HCT116 (cell line): Measurements from ENCODE around the gene PRCP. TPM values are rescaled to one million over a fixed set of nuclear protein-coding genes. Genes with fewer than 3 reads are reported as not detected.

ENCODE experiments used
- ATAC-seq: fragments of 200-7000 bp; cut with Tn5 transposase; 2 replicates; pipeline ENCODE4 v1.9.1; 2020; ENCODE audit warnings: mild to moderate bottlenecking, moderate library complexity
- BruUV-seq: library from RNA; stranded (reverse); fragments of 400-500 nt; replicated peaks from 2 replicates; lab custom pipeline; 2021; lab: Mats Ljungman, UMichigan
- CTCF ChIA-PET: fragments of 300-600 bp; sonication (Branson Sonifier 250); formaldehyde crosslinking; loops from one replicate; lab custom pipeline; 2021; ENCODE audit warnings: antibody characterized with exemption; lab: Charles Lee
- POLR2A ChIA-PET: fragments of 300-600, 350-600 bp; sonication (Branson Sonifier 250); formaldehyde crosslinking; loops from one replicate; lab custom pipeline; 2021; ENCODE audit warnings: antibody characterized with exemption; lab: Charles Lee
- RAD21 ChIA-PET, 2 experiments: fragments of 300-600 bp; sonication (Branson Sonifier 250); formaldehyde crosslinking; loops; one replicate each; lab custom pipeline; 2023; ENCODE audit warnings: low total read pairs in 2 of 2; ENCODE audit not compliant: uncharacterized antibody in 2 of 2, unreplicated experiment in 2 of 2, low non-redundant PET in 1 of 2; lab: Charles Lee
- DNase-seq: peaks from one replicate; pipeline ENCODE4 v3.0.0-alpha.2; 2010; ENCODE audit warnings: low read depth, low spot score
- H2AFZ ChIP-seq: fragments of 200-600 bp; shearing (Covaris generic), sonication (generic); 2 replicates; pipeline ENCODE4 v1.6.1; 2017; ENCODE audit warnings: low read depth, mixed run types, mixed read lengths, antibody characterized with exemption, low read length; ENCODE audit not compliant: poor library complexity, severe bottlenecking
- H3K27ac ChIP-seq: 2 replicates; pipeline ENCODE4 v1.5.1; 2012; ENCODE audit warnings: low read depth, low read length
- H3K27me3 ChIP-seq: fragments of 200-600 bp; sonication (generic); 2 replicates; pipeline ENCODE4 v1.6.1; 2016; ENCODE audit warnings: mixed run types, low read length, mixed read lengths; ENCODE audit not compliant: insufficient read depth
- H3K36me3 ChIP-seq, 2 experiments: fragments of 200-500 bp in 1 of 2; fragments of 200-600 bp in 1 of 2; sonication (Bioruptor generic) in 1 of 2; sonication (generic) in 1 of 2; 2 replicates each; pipeline versions ENCODE4 v1.5.1 to v1.6.1; 2014 to 2016; ENCODE audit warnings: low read length in 2 of 2, inconsistent platforms in 1 of 2, mixed read lengths in 1 of 2, mixed run types in 1 of 2; ENCODE audit not compliant: insufficient read depth in 2 of 2, control insufficient read depth in 1 of 2
- H3K4me1 ChIP-seq, 2 experiments: fragments of 200-600 bp in 1 of 2; sonication (generic) in 1 of 2; 2 replicates each; pipeline versions ENCODE4 v1.5.1 to v1.6.1; 2012 to 2017; ENCODE audit warnings: low read length in 2 of 2, inconsistent platforms in 1 of 2, mild to moderate bottlenecking in 1 of 2, mixed read lengths in 1 of 2, mixed run types in 1 of 2, moderate library complexity in 1 of 2; ENCODE audit not compliant: insufficient read depth in 2 of 2, control insufficient read depth in 1 of 2
- H3K4me2 ChIP-seq: fragments of 200-600 bp; sonication (generic); 2 replicates; pipeline ENCODE4 v1.6.1; 2017; ENCODE audit warnings: mixed run types, low read length, mixed read lengths
- H3K4me3 ChIP-seq, 2 experiments: fragments of 200-600 bp in 1 of 2; sonication (generic) in 1 of 2; replicated peaks in 1 of 2; 2 replicates each; pipeline ENCODE4 v1.5.1; 2011 to 2016; ENCODE audit warnings: low read length in 2 of 2, control low read depth in 1 of 2, low read depth in 1 of 2, mild to moderate bottlenecking in 1 of 2, mixed read lengths in 1 of 2, mixed run types in 1 of 2
- H3K79me2 ChIP-seq: fragments of 200-600 bp; sonication (generic); 2 replicates; pipeline ENCODE4 v1.6.1; 2017; ENCODE audit warnings: mild to moderate bottlenecking, mixed run types, low read length, moderate library complexity, mixed read lengths; ENCODE audit not compliant: insufficient read depth
- H3K9ac ChIP-seq: fragments of 200-600 bp; sonication (generic); 2 replicates; pipeline ENCODE4 v1.6.1; 2016; ENCODE audit warnings: low read length, mixed read lengths
- H3K9me2 ChIP-seq: fragments of 200-600 bp; sonication (generic), shearing (Covaris generic); 2 replicates; pipeline ENCODE4 v1.6.1; 2017; ENCODE audit warnings: mixed run types, mild to moderate bottlenecking, moderate library complexity; ENCODE audit not compliant: insufficient read depth
- H3K9me3 ChIP-seq, 2 experiments: fragments of 200-500 bp in 1 of 2; fragments of 200-600 bp in 1 of 2; sonication (Bioruptor generic) in 1 of 2; sonication (generic) in 1 of 2; 2 replicates each; pipeline ENCODE4 v1.6.1; 2014 to 2017; ENCODE audit warnings: low read length in 2 of 2, mixed read lengths in 2 of 2, inconsistent platforms in 1 of 2, low read depth in 1 of 2, mild to moderate bottlenecking in 1 of 2, mixed run types in 1 of 2, moderate library complexity in 1 of 2; ENCODE audit not compliant: control insufficient read depth in 1 of 2, insufficient read depth in 1 of 2
- H4K20me1 ChIP-seq: fragments of 200-600 bp; sonication (generic), shearing (Covaris generic); 2 replicates; pipeline ENCODE4 v1.6.1; 2017; ENCODE audit warnings: mixed run types, mild to moderate bottlenecking, moderate library complexity; ENCODE audit not compliant: insufficient read depth
- CBX3 ChIP-seq: IDR thresholded peaks from 2 replicates; pipeline ENCODE4 v1.6.1; 2012; ENCODE audit warnings: low read depth
- CEBPB ChIP-seq: IDR thresholded peaks from 2 replicates; pipeline ENCODE4 v1.6.1; 2012; ENCODE audit warnings: low read depth
- EGR1 ChIP-seq: IDR thresholded peaks from 2 replicates; pipeline ENCODE4 v1.6.1; 2012; ENCODE audit warnings: low read depth
- ELF1 ChIP-seq: IDR thresholded peaks from 2 replicates; pipeline ENCODE4 v1.6.1; 2012; ENCODE audit warnings: low read depth, borderline replicate concordance
- EZH2 ChIP-seq: fragments of 200-600 bp; sonication (generic); IDR thresholded peaks from 2 replicates; pipeline ENCODE4 v1.6.1; 2017; ENCODE audit warnings: antibody characterized with exemption, mixed run types
- FOSL1 ChIP-seq: IDR thresholded peaks from 2 replicates; pipeline ENCODE4 v1.6.1; 2012; ENCODE audit warnings: low read depth
- POLR2AphosphoS5 ChIP-seq: IDR thresholded peaks from 2 replicates; pipeline ENCODE4 v1.6.1; 2011; ENCODE audit warnings: mild to moderate bottlenecking, low read depth, low read length, moderate library complexity
- RAD21 ChIP-seq: IDR thresholded peaks from 2 replicates; pipeline ENCODE4 v1.6.1; 2012; ENCODE audit warnings: low read depth, mild to moderate bottlenecking
- SIN3A ChIP-seq: IDR thresholded peaks from 2 replicates; pipeline ENCODE4 v1.6.1; 2012; ENCODE audit warnings: low read depth
- SP1 ChIP-seq: IDR thresholded peaks from 2 replicates; pipeline ENCODE4 v1.6.1; 2012; ENCODE audit warnings: low read depth
- SRF ChIP-seq: IDR thresholded peaks from 2 replicates; pipeline ENCODE4 v1.6.1; 2012; ENCODE audit warnings: low read depth
- TCF7L2 ChIP-seq: IDR thresholded peaks from 2 replicates; pipeline ENCODE4 v1.7.0; 2011; ENCODE audit warnings: borderline replicate concordance, inconsistent platforms; ENCODE audit not compliant: insufficient read depth, insufficient read length; ENCODE audit errors: extremely low read depth
- YY1 ChIP-seq: IDR thresholded peaks from 2 replicates; pipeline ENCODE4 v1.6.1; 2011; ENCODE audit warnings: low read length, low read depth, moderate library complexity, mild to moderate bottlenecking; ENCODE audit not compliant: insufficient replicate concordance; ENCODE audit errors: extremely low read depth
- ZNF274 ChIP-seq: fragments of 200-500 bp; sonication (Bioruptor generic); IDR thresholded peaks from 2 replicates; pipeline ENCODE4 v1.6.1; 2014; ENCODE audit warnings: mild to moderate bottlenecking, low read depth, low read length, inconsistent platforms
- intact Hi-C: fragments of 100-400 bp; cut with micrococcal nuclease; formaldehyde crosslinking; loops from 2 replicates; pipeline ENCODE4 v1.10.0; 2022
- total RNA-seq: library from RNA; stranded (reverse); gene quantifications from one replicate; pipeline ENCODE4 v1.2.1, GENCODE V29; 2021; ENCODE audit not compliant: unreplicated experiment
- TF ChIP-seq, protein P1 (sequence below), 3 experiments: fragments of 200-600 bp in 1 of 3; sonication (generic) in 1 of 3; IDR thresholded peaks in 2 of 3; conservative IDR thresholded peaks in 1 of 3; 2 replicates each; pipeline ENCODE4 v1.5.1; 2012 to 2017; ENCODE audit warnings: low read depth in 2 of 3, low read length in 2 of 3, antibody characterized with exemption in 1 of 3, borderline replicate concordance in 1 of 3, control low read depth in 1 of 3, mild to moderate bottlenecking in 1 of 3, mixed read lengths in 1 of 3, mixed run types in 1 of 3, moderate library complexity in 1 of 3; ENCODE audit not compliant: insufficient read depth in 1 of 3
- TF ChIP-seq, protein P2 (sequence below): IDR thresholded peaks from 2 replicates; pipeline ENCODE4 v1.6.1; 2012
- TF ChIP-seq, protein P3 (sequence below): IDR thresholded peaks from 2 replicates; pipeline ENCODE4 v1.6.1; 2012
- TF ChIP-seq, protein P4 (sequence below): IDR thresholded peaks from 2 replicates; pipeline ENCODE4 v1.6.1; 2012; ENCODE audit warnings: low read depth

Gene PRCP
- total RNA-seq, 1 experiment from 2014 or later, result 50.0 TPM

DNA sequence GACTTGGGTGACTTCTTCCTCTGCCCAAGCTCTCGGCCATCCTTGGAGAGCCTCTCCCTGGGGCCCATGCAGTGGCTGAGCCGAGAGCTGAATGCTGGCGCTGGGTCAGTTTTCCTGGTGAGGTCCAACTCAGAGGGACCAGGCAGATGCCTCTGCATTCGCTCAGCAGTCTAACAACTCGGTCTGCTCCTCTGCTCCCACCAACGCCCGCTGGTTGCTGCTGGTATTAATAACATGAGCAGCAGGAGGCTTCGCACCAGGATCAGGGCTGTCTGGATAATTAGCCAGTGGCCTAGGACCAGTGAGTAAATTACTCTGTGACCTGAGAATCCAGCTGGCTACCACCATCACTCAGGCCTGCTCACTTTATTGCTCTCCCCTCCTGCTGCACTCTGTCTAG lies 88.9 kb downstream of the PRCP start (continued):
- TF ChIP-seq, protein P1, sequence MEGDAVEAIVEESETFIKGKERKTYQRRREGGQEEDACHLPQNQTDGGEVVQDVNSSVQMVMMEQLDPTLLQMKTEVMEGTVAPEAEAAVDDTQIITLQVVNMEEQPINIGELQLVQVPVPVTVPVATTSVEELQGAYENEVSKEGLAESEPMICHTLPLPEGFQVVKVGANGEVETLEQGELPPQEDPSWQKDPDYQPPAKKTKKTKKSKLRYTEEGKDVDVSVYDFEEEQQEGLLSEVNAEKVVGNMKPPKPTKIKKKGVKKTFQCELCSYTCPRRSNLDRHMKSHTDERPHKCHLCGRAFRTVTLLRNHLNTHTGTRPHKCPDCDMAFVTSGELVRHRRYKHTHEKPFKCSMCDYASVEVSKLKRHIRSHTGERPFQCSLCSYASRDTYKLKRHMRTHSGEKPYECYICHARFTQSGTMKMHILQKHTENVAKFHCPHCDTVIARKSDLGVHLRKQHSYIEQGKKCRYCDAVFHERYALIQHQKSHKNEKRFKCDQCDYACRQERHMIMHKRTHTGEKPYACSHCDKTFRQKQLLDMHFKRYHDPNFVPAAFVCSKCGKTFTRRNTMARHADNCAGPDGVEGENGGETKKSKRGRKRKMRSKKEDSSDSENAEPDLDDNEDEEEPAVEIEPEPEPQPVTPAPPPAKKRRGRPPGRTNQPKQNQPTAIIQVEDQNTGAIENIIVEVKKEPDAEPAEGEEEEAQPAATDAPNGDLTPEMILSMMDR (IDR thresholded peaks at IDR 0.05 in 2 of 3, conservative IDR thresholded peaks at IDR 0.05 in 1 of 3; ENCODE audit: borderline replicate concordance in 1 of 3, insufficient read depth in 1 of 3, low read depth in 2 of 3, low read length in 2 of 3), result no peak
- TF ChIP-seq POLR2AphosphoS5, result no peak

DNA sequence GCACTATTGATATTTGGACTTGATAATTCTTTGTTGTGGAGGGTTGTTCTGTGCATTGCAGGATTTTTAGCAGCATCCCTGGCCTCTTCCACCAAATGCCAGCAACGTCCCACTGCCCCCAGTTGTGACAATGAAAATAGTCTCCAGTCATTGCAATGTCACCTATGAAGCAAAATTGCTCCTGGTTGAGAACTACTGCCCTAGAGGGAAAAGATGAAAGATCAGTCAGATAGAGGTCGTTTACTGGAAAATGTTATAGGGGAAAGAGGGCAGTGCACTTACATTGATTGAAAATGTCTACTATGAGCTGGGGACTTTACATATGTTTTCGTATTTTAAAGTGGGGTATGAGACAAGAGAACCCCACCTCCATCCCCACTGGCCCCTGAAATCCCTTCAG lies 89.5 kb downstream of the PRCP start:
- Histone ChIP-seq H3K79me2 (no peaks in the 10 kb centered on the region), H4K20me1 (no peaks in the 10 kb centered on the region; the same call in 1 of the 2 replicates), H3K4me1 (no peaks in the 10 kb centered on the region), H3K9me3 (no peaks in the 10 kb centered on the region), H3K27me3 (peaks cover 62% of the 10 kb centered on the region), H3K36me3 (no peaks in the 10 kb centered on the region), H2AFZ (no peak overlapping the region), H3K9me2 (no peaks in the 10 kb centered on the region), H3K27ac (no peak overlapping the region), H3K9ac (no peak overlapping the region), H3K4me2 (no peak overlapping the region), H3K4me3 (no peak overlapping the region)
- no TSS peak for BruUV-seq
- ChIA-PET RAD21 (no interaction called here), CTCF (no interaction called here), POLR2A (no interaction called here)
- ATAC-seq (no peak), DNase-seq (no peak)
- TF ChIP-seq, protein P2, sequence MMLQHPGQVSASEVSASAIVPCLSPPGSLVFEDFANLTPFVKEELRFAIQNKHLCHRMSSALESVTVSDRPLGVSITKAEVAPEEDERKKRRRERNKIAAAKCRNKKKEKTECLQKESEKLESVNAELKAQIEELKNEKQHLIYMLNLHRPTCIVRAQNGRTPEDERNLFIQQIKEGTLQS, result no peak
- TF ChIP-seq, protein P3, sequence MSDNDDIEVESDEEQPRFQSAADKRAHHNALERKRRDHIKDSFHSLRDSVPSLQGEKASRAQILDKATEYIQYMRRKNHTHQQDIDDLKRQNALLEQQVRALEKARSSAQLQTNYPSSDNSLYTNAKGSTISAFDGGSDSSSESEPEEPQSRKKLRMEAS, result no peak
- TF ChIP-seq SRF (no peak), EGR1 (no peak), SIN3A (no peak), TCF7L2 (no peak), RAD21 (no peak), FOSL1 (no peak), ZNF274 (no peak), ELF1 (no peak), YY1 (no peak), EZH2 (no peak), SP1 (no peak), CEBPB (no peak), CBX3 (no peak)
- TF ChIP-seq, protein P4, sequence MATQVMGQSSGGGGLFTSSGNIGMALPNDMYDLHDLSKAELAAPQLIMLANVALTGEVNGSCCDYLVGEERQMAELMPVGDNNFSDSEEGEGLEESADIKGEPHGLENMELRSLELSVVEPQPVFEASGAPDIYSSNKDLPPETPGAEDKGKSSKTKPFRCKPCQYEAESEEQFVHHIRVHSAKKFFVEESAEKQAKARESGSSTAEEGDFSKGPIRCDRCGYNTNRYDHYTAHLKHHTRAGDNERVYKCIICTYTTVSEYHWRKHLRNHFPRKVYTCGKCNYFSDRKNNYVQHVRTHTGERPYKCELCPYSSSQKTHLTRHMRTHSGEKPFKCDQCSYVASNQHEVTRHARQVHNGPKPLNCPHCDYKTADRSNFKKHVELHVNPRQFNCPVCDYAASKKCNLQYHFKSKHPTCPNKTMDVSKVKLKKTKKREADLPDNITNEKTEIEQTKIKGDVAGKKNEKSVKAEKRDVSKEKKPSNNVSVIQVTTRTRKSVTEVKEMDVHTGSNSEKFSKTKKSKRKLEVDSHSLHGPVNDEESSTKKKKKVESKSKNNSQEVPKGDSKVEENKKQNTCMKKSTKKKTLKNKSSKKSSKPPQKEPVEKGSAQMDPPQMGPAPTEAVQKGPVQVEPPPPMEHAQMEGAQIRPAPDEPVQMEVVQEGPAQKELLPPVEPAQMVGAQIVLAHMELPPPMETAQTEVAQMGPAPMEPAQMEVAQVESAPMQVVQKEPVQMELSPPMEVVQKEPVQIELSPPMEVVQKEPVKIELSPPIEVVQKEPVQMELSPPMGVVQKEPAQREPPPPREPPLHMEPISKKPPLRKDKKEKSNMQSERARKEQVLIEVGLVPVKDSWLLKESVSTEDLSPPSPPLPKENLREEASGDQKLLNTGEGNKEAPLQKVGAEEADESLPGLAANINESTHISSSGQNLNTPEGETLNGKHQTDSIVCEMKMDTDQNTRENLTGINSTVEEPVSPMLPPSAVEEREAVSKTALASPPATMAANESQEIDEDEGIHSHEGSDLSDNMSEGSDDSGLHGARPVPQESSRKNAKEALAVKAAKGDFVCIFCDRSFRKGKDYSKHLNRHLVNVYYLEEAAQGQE, result no peak
- intact Hi-C loops, result no loop called here
